BLaER1 treated with 17β-estradiol and CSF1 and Interleukin-3, amounts not matched to agents 10 nM and 100 nM (cell line): ENCODE measurements around the gene RNU1-2.
"Not testable (repeated sequence)": the region's sequence is repeated elsewhere in the genome, so short reads cannot be mapped to it uniquely, and the experiment has no call there.

Experiments used
- H3K27ac ChIP-seq, 11 experiments: shearing (Covaris generic); formaldehyde crosslinking; 2 replicates each; pipeline ENCODE4 v1.8.1; 2022
- H3K27me3 ChIP-seq, 11 experiments: shearing (Covaris generic); formaldehyde crosslinking; 2 replicates each; pipeline ENCODE4 v1.8.1; 2022
- H3K36me3 ChIP-seq, 11 experiments: shearing (Covaris generic); formaldehyde crosslinking; 2 replicates each; pipeline ENCODE4 v1.8.1; 2022
- H3K4me1 ChIP-seq, 10 experiments: shearing (Covaris generic); formaldehyde crosslinking; 2 replicates each; pipeline ENCODE4 v1.8.1; 2022
- H3K4me2 ChIP-seq, 11 experiments: shearing (Covaris generic); formaldehyde crosslinking; 2 replicates each; pipeline ENCODE4 v1.8.1; 2022
- H3K4me3 ChIP-seq, 10 experiments: shearing (Covaris generic); formaldehyde crosslinking; 2 replicates each; pipeline ENCODE4 v1.8.1; 2022
- H3K9ac ChIP-seq, 11 experiments: shearing (Covaris generic); formaldehyde crosslinking; 2 replicates each; pipeline ENCODE4 v1.8.1; 2022
- H3K9me3 ChIP-seq, 11 experiments: shearing (Covaris generic); formaldehyde crosslinking; replicated peaks in 1 of 11; 2 replicates each; pipeline ENCODE4 v1.8.1; 2022
- H4K20me1 ChIP-seq, 11 experiments: shearing (Covaris generic); formaldehyde crosslinking; 2 replicates each; pipeline ENCODE4 v1.8.1; 2022
- Cebpa-rat ChIP-seq, 11 experiments: shearing (Covaris generic); IDR thresholded peaks; 2 replicates each; pipeline ENCODE4 v1.8.1; 2022

RNU1-2 gene

DNA sequence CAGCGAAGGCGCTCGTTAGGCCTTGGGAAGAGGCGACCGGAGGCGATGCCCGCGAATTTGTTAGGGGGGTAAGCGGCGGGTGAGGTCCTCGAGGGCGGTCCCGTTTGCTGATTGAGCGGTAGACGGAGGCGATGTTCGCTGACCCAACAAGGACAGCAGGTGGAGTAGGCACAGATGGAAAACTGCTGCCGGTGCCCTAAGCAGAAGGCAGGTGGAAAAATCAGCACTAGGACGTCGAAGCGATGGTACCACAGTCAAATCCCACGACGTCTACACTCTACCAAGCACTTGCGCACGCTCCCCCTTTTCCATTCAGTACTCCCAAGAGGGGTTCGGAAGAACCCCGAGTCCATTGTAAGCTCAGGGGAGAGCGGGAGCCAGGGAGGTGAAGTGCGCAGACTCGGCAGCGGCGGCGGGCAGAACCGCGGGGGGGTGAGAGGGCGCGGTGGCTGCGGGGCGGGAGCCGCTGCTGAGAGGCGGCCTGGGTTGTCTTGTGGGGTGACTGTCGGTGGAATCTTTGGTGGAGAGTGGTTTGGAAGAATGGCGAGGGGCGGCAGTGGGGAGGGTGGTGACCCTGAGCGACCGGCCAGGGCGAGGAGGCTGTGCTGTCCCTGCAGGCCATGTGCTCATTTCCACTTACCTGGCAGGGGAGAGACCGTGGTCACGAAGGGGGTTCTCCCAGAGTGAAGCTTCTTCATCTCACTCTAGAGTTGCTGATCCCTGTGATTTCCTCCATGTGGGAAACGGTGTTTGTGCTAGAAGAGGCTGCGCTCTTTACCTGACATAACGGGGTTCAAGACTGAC lies 22.5 kb upstream of the RNU1-2 start:
- H3K27me3 ChIP-seq, result peaks cover 19 to 47% (median 36%) of the 10 kb centered on the region in 11 experiments
- peak overlapping the region; percentile 26 to 69 (median 59); a peak in 20 of 22 replicates for H3K4me2 ChIP-seq
- H3K4me1 ChIP-seq, result peaks cover 0 to 24% (median 14%) of the 10 kb centered on the region in 10 experiments; a peak in 11 of 20 replicates
- H3K27ac ChIP-seq, H4K20me1 ChIP-seq, H3K36me3 ChIP-seq, H3K9ac ChIP-seq: not testable (repeated sequence)
- H3K9me3 ChIP-seq, result peaks cover 0 to 21% (median 14%) of the 10 kb centered on the region in 11 experiments; a peak in 15 of 22 replicates
- H3K4me3 ChIP-seq, result peak overlapping the region in 2 of 10 experiments; percentile 32 to 39; a peak in 3 of 20 replicates

DNA sequence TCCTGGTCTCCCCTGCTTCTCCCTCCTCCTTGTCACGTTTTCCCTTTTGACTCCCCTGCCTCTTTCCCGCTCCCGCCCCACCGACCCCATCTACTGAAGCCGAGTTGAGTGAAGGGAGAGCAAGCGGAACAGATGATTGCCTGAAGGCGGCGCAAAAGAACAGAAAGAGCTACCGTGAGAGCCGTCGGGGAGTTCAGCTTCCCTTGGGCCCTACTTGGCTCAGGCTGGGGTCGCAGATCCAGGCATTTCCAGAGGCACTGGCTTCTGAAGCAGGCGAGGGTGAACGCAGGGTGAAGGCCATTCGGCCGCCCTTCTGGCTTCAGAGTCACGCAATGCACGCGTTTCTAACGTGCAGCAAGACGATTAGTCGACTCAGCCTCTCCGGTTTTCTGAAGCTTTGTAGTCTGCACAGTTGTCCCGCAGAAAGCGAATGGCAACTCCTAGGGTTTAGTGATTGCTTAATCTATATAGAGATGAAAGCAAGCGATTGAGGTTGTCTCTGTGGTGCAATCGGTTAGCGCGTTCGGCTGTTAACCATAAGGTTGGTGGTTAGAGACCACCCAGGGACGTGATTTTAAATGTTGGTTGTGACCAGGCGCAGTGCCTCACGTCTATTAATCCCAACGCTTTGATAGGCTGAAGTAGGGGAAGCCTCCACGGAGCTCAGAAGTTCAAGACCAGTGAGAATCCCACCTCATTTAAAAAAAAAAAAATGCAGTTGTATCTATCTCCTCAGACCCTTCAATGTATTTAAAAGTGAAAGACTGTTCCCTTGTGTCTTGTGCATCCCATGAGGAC lies 20.6 kb upstream of the RNU1-2 start:
- Histone ChIP-seq H3K27me3 (peaks cover 19 to 47% (median 36%) of the 10 kb centered on the region in 11 experiments), H3K9me3 (peaks cover 0 to 21% (median 14%) of the 10 kb centered on the region in 11 experiments; a peak in 15 of 22 replicates), H3K4me1 (peaks cover 0 to 17% (median 14%) of the 10 kb centered on the region in 10 experiments; a peak in 11 of 20 replicates)
- not testable (repeated sequence) for H3K36me3 ChIP-seq, H3K4me3 ChIP-seq, H3K27ac ChIP-seq, H3K4me2 ChIP-seq, H4K20me1 ChIP-seq, H3K9ac ChIP-seq

DNA sequence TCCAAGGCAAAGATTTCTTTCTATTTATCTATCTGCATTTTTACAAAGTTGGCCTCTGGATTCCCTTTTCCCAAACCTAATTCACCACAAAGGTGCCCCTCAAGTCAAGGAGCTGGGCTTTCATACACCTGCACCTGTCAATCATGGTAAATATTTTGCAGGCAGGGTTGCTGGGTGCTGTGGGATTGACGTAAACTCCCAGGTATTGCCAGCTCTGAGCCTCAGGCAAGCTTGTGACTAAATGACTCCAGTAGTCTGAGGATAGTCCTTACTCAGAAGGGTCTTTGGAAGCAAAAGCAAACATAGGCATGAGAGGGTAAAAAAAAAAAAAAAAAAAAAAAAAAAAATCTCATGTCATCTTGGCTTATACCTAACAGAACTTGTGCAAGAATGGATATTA lies 14.0 kb upstream of the RNU1-2 start:
- not testable (repeated sequence) for H3K36me3 ChIP-seq, H3K4me1 ChIP-seq, H4K20me1 ChIP-seq, H3K27ac ChIP-seq, H3K4me2 ChIP-seq, H3K4me3 ChIP-seq, H3K9me3 ChIP-seq, H3K9ac ChIP-seq
- H3K27me3 ChIP-seq, result peaks cover 0 to 17% (median 3%) of the 10 kb centered on the region in 11 experiments; a peak in 15 of 22 replicates

DNA sequence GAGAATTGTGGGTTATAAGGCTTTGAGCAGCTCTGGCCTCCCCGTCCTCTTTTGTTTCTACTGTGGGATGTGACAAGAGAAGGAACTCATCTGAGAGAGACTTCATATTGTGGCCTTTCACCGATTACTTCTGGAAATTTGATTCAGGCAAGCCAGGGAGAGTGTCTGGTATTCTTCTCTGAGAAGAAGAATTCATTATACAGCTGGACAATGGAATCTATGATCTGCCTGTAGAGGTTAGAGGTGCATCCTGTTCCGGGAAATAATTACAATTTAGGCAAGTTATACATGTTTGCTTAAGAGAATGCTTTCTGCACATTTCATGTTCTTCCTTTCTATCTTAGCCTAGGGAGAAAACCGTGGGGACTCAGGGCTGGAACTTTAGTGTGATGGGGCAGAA lies 12.8 kb upstream of the RNU1-2 start:
- H3K27ac ChIP-seq, result no peak overlapping the region
- H3K4me2 ChIP-seq, result no peak overlapping the region
- no peaks in the 10 kb centered on the region for H3K4me1 ChIP-seq
- no peaks in the 10 kb centered on the region for H3K36me3 ChIP-seq
- TF ChIP-seq Cebpa-rat (IDR thresholded peaks at IDR 0.05), result no peak
- H3K9ac ChIP-seq, result no peak overlapping the region
- no peaks in the 10 kb centered on the region for H3K9me3 ChIP-seq
- no peaks in the 10 kb centered on the region for H4K20me1 ChIP-seq
- no peak overlapping the region for H3K4me3 ChIP-seq
- H3K27me3 ChIP-seq, result peaks cover 0 to 29% (median 14%) of the 10 kb centered on the region in 11 experiments; a peak in 18 of 22 replicates

DNA sequence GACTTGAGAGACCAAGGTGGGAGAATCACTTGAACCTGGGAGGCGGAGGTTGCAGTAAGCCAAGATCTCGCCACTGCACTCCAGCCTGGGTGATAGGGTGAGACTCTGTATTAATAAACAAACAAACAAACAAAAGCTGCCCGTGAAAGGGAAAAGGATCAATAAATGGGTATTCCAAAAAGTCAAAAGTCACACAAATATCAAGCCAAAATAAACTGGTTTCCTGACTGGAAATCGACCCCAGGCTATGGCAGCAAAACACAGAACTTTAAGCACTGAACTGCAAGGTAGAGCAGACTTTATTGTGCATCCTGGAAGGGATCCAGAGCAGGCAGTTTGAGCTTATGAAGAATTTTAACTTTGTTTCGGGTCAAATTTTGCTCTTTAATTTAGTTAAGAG lies 11.3 kb upstream of the RNU1-2 start:
- H3K27ac ChIP-seq, H3K4me2 ChIP-seq, H3K4me1 ChIP-seq, H3K4me3 ChIP-seq, H3K9ac ChIP-seq, H3K9me3 ChIP-seq, H4K20me1 ChIP-seq, H3K36me3 ChIP-seq: not testable (repeated sequence)
- peaks cover 8 to 44% (median 28%) of the 10 kb centered on the region in 11 experiments for H3K27me3 ChIP-seq

DNA sequence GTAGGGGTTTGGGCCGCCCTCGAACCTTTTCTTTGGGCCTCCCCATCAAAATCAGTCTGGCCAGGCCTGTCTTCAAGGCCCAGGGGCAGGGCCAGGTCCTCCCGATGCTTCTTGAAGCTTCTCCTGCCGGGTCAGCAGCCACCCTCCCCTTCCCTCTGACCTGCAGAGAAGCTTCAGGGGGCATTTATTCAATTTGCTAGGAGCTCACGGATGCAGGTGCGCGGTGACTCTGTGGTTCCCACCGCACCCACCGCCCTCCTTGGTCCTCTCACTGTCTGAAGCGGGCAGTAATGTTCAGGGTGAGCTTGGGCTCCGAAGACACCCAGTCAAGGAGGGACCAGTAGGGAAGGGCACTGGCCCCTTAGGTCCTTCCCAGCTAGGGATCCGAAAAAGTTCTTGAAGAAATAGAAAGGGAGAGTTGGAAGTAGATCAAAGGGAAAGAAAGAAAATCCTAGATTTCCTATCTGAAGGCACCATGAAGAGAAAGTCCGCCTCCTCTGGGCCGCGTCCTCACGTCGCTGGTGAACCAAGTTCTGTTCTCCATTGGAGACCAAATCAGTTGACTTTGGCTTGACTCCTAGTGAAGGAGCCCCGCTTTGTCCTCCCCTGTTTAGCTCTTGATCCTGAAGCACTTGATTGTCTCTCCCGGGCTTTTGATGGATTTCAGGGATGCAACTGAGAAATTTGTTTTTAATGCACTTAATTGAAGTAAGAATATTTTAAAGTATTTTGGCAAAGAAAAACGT lies 8.7 kb upstream of the RNU1-2 start:
- Histone ChIP-seq H3K9ac (no peak overlapping the region), H4K20me1 (no peaks in the 10 kb centered on the region), H3K4me2 (no peak overlapping the region), H3K4me3 (no peak overlapping the region), H3K9me3 (no peaks in the 10 kb centered on the region), H3K36me3 (no peaks in the 10 kb centered on the region), H3K27ac (no peak overlapping the region), H3K27me3 (peaks cover 12 to 66% (median 52%) of the 10 kb centered on the region in 11 experiments), H3K4me1 (peaks cover 12 to 19% (median 16%) of the 10 kb centered on the region in 10 experiments; a peak in 18 of 20 replicates)
- TF ChIP-seq Cebpa-rat (IDR thresholded peaks at IDR 0.05), result no peak

DNA sequence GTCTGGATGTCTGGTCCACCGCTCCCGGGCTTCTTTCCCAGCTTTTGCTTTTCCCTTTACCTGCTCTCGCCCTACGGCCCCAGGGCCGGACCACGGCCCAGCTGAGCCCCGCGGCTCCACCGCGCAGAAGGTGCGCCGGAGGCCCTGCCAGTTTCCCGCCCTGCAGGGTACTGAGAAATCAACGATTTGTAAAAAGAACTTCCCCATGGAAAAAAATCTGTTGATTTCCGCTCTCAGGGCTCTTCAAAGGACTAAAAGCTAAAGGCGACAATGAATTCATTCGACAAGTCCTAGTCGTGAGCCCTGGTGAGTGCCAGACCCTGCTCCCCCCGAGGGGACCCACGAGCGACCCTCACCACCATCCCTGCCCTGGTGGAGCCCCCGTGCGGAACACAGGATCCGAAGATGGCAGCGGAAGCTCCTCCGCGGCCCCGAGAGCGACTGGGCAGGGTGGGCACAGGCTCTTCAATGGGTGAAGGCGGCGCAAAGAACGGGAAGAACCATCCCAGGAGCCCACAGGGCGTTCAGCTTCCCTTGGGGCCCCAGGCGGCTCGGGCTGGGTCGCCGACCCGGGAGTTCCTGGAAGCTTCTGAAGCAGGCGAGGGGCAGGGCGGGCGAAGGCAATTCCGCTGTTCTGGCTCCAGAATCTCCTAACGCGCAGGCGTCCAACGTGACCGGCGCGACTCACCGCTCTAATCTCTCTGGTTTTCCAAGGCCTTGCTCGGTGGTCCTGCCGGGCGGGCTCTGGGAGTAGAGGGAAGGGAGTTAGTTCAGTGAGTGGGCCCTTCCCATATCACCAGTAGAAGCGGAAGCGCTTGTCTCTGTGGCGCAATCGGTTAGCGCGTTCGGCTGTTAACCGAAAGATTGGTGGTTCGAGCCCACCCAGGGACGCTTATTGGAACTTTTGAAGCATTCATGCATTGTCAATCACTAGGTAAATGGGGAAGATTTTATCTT lies 6.6 kb upstream of the RNU1-2 start:
- Histone ChIP-seq H3K27me3 (peaks cover 12 to 66% (median 50%) of the 10 kb centered on the region in 11 experiments), H3K9ac (peak overlapping the region; percentile 52 to 83 (median 73)), H3K4me2 (peak overlapping the region; percentile 76 to 95 (median 82)), H3K4me3 (peak overlapping the region; percentile 52 to 71 (median 59)), H3K4me1 (peaks cover 12 to 26% (median 17%) of the 10 kb centered on the region in 10 experiments; a peak in 18 of 20 replicates), H4K20me1 (no peaks in the 10 kb centered on the region), H3K9me3 (no peaks in the 10 kb centered on the region), H3K27ac (peak overlapping the region in 10 of 11 experiments; percentile 51 to 79 (median 69); a peak in 21 of 22 replicates), H3K36me3 (no peaks in the 10 kb centered on the region)
- TF ChIP-seq Cebpa-rat (IDR thresholded peaks at IDR 0.05), result peak in 4 of 11 experiments; percentile 29 to 60 (median 42); a peak in 3 of 22 replicates

DNA sequence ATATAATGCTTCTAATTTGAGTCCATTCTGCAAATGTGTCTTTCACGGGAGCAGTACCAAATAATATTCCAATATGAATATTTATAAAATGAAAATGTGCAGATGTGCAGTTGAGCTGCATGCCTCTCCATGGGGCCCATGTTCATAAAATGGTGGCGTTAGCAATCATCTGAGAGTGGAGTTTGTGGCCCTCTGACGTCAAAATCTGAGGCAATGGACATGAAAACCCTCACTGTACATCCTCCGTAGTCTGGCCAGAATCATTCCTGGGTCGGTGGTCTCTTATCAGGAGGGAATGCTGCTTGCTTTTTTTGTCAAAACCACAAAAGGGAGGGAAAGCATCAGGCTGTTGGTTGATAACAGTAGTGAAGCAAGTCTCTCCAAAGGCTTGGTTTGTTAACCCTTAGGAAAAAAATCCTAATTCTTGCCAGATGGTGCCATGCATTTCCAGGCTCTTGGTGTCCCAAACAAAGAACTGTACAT lies 5.2 kb upstream of the RNU1-2 start:
- H3K9me3 ChIP-seq, H3K4me3 ChIP-seq, H3K27ac ChIP-seq, H3K36me3 ChIP-seq, H4K20me1 ChIP-seq, H3K4me2 ChIP-seq, H3K9ac ChIP-seq: not testable (repeated sequence)
- Histone ChIP-seq H3K4me1 (peaks cover 15 to 28% (median 19%) of the 10 kb centered on the region in 10 experiments; a peak in 18 of 20 replicates), H3K27me3 (peaks cover 12 to 62% (median 49%) of the 10 kb centered on the region in 11 experiments)

DNA sequence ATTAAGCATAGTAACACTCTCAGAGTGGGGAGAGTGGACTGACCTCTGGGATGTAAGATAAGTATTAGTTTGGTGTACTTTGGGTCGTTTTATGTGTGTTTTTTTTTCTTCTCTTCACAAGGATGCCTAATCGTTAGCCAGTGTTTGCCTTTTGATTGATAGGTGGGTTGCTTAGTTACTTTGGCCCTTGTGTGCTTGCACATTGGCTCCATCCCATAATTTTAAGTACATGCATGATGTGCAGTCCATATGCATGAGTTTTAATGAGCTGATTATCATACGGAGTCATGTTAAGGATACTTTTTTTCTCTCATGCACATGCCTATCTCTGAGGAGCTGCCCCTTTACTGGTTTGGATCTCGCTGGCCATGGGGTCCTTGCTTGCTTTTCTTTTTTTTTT lies 4.7 kb upstream of the RNU1-2 start:
- H3K27ac ChIP-seq, result not testable (repeated sequence)

DNA sequence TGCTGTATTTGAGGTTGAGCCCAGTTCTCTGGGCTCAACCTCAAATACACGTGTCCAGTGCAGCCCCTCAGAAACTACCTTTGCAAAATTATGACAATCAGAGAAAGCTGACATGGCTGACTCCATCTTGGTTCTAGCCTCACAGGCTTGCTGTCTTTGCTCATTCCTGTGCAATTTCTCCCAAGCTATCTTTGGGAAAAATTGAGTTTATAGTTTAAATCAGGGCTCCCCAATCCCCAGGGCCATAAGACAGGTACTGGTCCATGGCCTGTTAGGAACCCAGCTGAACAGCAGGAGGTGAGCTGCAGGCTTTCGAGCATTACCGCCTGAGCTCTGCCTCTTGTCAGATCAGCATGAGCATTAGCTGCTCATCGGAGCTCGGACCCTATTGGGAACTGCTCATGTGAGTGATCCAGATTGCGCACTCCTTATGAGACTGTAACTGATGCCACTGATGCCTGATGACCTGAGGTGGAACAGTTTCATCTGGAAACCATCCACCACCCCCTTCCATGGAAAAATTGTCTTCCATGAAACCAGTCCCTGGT lies 2.7 kb upstream of the RNU1-2 start:
- Histone ChIP-seq H3K4me1 (peaks cover 26 to 41% (median 34%) of the 10 kb centered on the region in 10 experiments), H3K4me2 (peak overlapping the region in 2 of 11 experiments; percentile 7 to 36; a peak in 2 of 22 replicates), H3K27me3 (peaks cover 12 to 41% (median 34%) of the 10 kb centered on the region in 11 experiments)
- H3K27ac ChIP-seq, H3K4me3 ChIP-seq, H3K36me3 ChIP-seq, H3K9ac ChIP-seq, H4K20me1 ChIP-seq, H3K9me3 ChIP-seq: not testable (repeated sequence)

More for the DNA sequence above, 4.7 kb upstream of the RNU1-2 start:
- not testable (repeated sequence) for H3K4me3 ChIP-seq, H3K36me3 ChIP-seq, H3K4me2 ChIP-seq, H3K9me3 ChIP-seq, H4K20me1 ChIP-seq, H3K9ac ChIP-seq
- peaks cover 12 to 57% (median 49%) of the 10 kb centered on the region in 11 experiments for H3K27me3 ChIP-seq
- H3K4me1 ChIP-seq, result peaks cover 15 to 28% (median 19%) of the 10 kb centered on the region in 10 experiments; a peak in 18 of 20 replicates

DNA sequence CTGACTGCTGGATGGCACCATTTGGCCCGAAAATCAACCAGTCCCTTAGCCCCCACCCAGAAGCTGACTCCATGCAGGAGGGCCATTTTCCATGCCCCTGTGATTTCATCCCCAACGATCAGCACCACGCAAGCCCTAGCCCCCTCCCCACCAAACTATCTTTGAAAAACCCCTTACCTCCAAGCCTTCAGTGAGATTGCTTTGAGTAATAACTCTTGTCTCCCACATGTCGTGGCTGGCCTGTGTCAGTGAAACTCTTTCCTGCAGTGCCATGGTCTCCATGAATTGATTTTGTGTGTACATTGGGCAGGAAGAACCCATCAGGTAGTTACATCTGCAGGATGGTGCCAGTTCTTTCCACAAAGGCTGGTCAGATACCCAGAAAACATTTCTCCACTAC lies 2.0 kb upstream of the RNU1-2 start:
- Histone ChIP-seq H3K27me3 (peaks cover 10 to 34% (median 27%) of the 10 kb centered on the region in 11 experiments), H3K4me1 (peaks cover 24 to 44% (median 35%) of the 10 kb centered on the region in 10 experiments)
- H4K20me1 ChIP-seq, H3K9ac ChIP-seq, H3K9me3 ChIP-seq, H3K36me3 ChIP-seq, H3K4me2 ChIP-seq, H3K4me3 ChIP-seq, H3K27ac ChIP-seq: not testable (repeated sequence)
